Liver (tissue), 3 donors: Measurements from ENCODE around the gene CGN.

Experiments used
- EGR1 ChIP-seq, 2 donors: IDR thresholded peaks; 2 replicates each; pipeline ENCODE4 v1.6.1; 2016 to 2018; ENCODE audit warnings: antibody characterized with exemption in 2 of 2, low read depth in 2 of 2
- GABPA ChIP-seq, 2 donors: IDR thresholded peaks in 1 of 2; conservative IDR thresholded peaks in 1 of 2; 2 replicates each; pipeline ENCODE4 v1.6.1; 2016; ENCODE audit warnings: antibody characterized with exemption in 2 of 2, mild to moderate bottlenecking in 1 of 2, moderate library complexity in 1 of 2
- RAD21 ChIP-seq, 2 donors: IDR thresholded peaks; 2 replicates each; pipeline ENCODE4 v1.6.1; 2016; ENCODE audit warnings: antibody characterized with exemption in 2 of 2, mild to moderate bottlenecking in 2 of 2
- YY1 ChIP-seq: IDR thresholded peaks from 2 replicates; pipeline ENCODE4 v1.6.1; 2016; ENCODE audit warnings: antibody characterized with exemption, mild to moderate bottlenecking
- TF ChIP-seq, protein P1 (sequence below): IDR thresholded peaks from 2 replicates; pipeline ENCODE4 v1.6.1; 2016; ENCODE audit warnings: antibody characterized with exemption, mild to moderate bottlenecking
- TF ChIP-seq, protein P2 (sequence below): fragments of 150-350 bp; IDR thresholded peaks from 2 replicates; pipeline ENCODE4 v1.5.1; 2017; ENCODE audit warnings: improper control_type of control experiment, low read depth, low read length; ENCODE audit not compliant: missing input control
- TF ChIP-seq, protein P3 (sequence below): IDR thresholded peaks from 2 replicates; pipeline ENCODE4 v1.6.1; 2016; ENCODE audit warnings: antibody characterized with exemption
- TF ChIP-seq, protein P4 (sequence below): IDR thresholded peaks from 2 replicates; pipeline ENCODE4 v1.6.1; 2016; ENCODE audit warnings: antibody characterized with exemption
- donor health status: healthy.
- donor health status: healthy.

DNA sequence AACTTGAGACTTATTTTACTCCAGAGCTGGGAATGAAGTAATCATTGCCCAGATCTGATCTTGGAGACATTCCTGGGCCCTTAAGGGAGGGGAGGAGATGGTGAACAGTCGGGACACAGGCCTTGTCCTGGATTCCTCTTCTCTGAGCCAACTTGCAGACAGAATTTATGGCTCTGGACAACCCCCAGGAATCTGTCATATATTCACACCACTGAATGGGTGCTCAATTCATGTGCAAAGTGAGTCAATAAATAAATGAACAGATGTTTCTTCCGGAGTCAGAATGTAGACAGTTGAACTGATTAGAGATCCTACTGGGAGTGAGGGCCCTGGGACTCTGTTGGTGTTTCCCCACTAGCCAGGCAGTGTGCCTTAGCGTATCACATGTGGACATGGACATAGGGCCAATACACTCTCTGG lies 31.5 kb downstream of the CGN start:
- TF ChIP-seq, protein P1, sequence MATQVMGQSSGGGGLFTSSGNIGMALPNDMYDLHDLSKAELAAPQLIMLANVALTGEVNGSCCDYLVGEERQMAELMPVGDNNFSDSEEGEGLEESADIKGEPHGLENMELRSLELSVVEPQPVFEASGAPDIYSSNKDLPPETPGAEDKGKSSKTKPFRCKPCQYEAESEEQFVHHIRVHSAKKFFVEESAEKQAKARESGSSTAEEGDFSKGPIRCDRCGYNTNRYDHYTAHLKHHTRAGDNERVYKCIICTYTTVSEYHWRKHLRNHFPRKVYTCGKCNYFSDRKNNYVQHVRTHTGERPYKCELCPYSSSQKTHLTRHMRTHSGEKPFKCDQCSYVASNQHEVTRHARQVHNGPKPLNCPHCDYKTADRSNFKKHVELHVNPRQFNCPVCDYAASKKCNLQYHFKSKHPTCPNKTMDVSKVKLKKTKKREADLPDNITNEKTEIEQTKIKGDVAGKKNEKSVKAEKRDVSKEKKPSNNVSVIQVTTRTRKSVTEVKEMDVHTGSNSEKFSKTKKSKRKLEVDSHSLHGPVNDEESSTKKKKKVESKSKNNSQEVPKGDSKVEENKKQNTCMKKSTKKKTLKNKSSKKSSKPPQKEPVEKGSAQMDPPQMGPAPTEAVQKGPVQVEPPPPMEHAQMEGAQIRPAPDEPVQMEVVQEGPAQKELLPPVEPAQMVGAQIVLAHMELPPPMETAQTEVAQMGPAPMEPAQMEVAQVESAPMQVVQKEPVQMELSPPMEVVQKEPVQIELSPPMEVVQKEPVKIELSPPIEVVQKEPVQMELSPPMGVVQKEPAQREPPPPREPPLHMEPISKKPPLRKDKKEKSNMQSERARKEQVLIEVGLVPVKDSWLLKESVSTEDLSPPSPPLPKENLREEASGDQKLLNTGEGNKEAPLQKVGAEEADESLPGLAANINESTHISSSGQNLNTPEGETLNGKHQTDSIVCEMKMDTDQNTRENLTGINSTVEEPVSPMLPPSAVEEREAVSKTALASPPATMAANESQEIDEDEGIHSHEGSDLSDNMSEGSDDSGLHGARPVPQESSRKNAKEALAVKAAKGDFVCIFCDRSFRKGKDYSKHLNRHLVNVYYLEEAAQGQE, result no peak
- TF ChIP-seq, protein P2, sequence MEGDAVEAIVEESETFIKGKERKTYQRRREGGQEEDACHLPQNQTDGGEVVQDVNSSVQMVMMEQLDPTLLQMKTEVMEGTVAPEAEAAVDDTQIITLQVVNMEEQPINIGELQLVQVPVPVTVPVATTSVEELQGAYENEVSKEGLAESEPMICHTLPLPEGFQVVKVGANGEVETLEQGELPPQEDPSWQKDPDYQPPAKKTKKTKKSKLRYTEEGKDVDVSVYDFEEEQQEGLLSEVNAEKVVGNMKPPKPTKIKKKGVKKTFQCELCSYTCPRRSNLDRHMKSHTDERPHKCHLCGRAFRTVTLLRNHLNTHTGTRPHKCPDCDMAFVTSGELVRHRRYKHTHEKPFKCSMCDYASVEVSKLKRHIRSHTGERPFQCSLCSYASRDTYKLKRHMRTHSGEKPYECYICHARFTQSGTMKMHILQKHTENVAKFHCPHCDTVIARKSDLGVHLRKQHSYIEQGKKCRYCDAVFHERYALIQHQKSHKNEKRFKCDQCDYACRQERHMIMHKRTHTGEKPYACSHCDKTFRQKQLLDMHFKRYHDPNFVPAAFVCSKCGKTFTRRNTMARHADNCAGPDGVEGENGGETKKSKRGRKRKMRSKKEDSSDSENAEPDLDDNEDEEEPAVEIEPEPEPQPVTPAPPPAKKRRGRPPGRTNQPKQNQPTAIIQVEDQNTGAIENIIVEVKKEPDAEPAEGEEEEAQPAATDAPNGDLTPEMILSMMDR, result no peak
- TF ChIP-seq, protein P3, sequence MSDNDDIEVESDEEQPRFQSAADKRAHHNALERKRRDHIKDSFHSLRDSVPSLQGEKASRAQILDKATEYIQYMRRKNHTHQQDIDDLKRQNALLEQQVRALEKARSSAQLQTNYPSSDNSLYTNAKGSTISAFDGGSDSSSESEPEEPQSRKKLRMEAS, result no peak
- TF ChIP-seq, protein P4, sequence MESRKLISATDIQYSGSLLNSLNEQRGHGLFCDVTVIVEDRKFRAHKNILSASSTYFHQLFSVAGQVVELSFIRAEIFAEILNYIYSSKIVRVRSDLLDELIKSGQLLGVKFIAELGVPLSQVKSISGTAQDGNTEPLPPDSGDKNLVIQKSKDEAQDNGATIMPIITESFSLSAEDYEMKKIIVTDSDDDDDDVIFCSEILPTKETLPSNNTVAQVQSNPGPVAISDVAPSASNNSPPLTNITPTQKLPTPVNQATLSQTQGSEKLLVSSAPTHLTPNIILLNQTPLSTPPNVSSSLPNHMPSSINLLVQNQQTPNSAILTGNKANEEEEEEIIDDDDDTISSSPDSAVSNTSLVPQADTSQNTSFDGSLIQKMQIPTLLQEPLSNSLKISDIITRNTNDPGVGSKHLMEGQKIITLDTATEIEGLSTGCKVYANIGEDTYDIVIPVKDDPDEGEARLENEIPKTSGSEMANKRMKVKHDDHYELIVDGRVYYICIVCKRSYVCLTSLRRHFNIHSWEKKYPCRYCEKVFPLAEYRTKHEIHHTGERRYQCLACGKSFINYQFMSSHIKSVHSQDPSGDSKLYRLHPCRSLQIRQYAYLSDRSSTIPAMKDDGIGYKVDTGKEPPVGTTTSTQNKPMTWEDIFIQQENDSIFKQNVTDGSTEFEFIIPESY, result no peak
- TF ChIP-seq GABPA (IDR thresholded peaks at IDR 0.05 in 1 of 2, conservative IDR thresholded peaks at IDR 0.05 in 1 of 2) (no peak), EGR1 (IDR thresholded peaks at IDR 0.05; ENCODE audit: low read depth in 2 of 2) (no peak), RAD21 (IDR thresholded peaks at IDR 0.05) (no peak), YY1 (no peak)
